K562 (cell line): Measurements from ENCODE around the gene MAPK8IP1. TPM values are rescaled to one million over a fixed set of nuclear protein-coding genes. Genes with fewer than 3 reads are reported as not detected.

Experiments
- ARNT ChIP-seq, 2 experiments: fragments of 450-650 bp; IDR thresholded peaks; 2 replicates each; pipeline ENCODE4 v1.6.1; 2016; ENCODE audit warnings: mild to moderate bottlenecking in 1 of 2
- FOXK2 ChIP-seq, 2 experiments: fragments of 450-650 bp; IDR thresholded peaks in 1 of 2; conservative IDR thresholded peaks in 1 of 2; 2 replicates each; pipeline ENCODE4 v1.6.1; 2016; ENCODE audit warnings: low read depth in 2 of 2, mild to moderate bottlenecking in 1 of 2
- HDAC2 ChIP-seq: fragments of 450-650 bp; IDR thresholded peaks from 2 replicates; pipeline ENCODE4 v1.6.1; 2016; ENCODE audit warnings: mild to moderate bottlenecking
- HIVEP1 ChIP-seq: fragments of 250-450 bp; sonication (Bioruptor Pico); IDR thresholded peaks from 2 replicates; pipeline ENCODE4 v1.4.0; 2020; ENCODE audit warnings: mild to moderate bottlenecking
- JUNB ChIP-seq: fragments of 450-650 bp; formaldehyde crosslinking; conservative IDR thresholded peaks from 2 replicates; pipeline ENCODE4 v1.4.0; 2020; ENCODE audit warnings: mild to moderate bottlenecking
- POLR2B ChIP-seq: fragments of 450-650 bp; IDR thresholded peaks from 2 replicates; pipeline ENCODE4 v1.6.1; 2018; ENCODE audit warnings: low read depth; ENCODE audit not compliant: partially characterized antibody
- PTBP1 ChIP-seq: fragments of 200-400 bp; formaldehyde crosslinking; IDR thresholded peaks from 2 replicates; pipeline ENCODE4 v1.6.1; 2017; ENCODE audit warnings: low read depth, low read length
- TFAM ChIP-seq: fragments of 250-450 bp; sonication (Bioruptor Pico); conservative IDR thresholded peaks from 2 replicates; pipeline ENCODE4 v1.5.0; 2021; ENCODE audit warnings: mild to moderate bottlenecking, moderate library complexity
- ZNF12 ChIP-seq: sonication (generic); formaldehyde crosslinking; IDR thresholded peaks from 2 replicates; pipeline ENCODE4 v1.4.0; 2020; ENCODE audit warnings: mild to moderate bottlenecking, missing genetic modification reagents
- ZNF436 ChIP-seq: fragments of 250-450, 450-650 bp; sonication (Bioruptor Pico); formaldehyde crosslinking; IDR thresholded peaks from 2 replicates; pipeline ENCODE4 v1.7.0; 2020; ENCODE audit warnings: mild to moderate bottlenecking
- ZNF57 ChIP-seq: fragments of 450-650 bp; formaldehyde crosslinking; IDR thresholded peaks from 2 replicates; pipeline ENCODE4 v1.4.0; 2020; ENCODE audit warnings: mild to moderate bottlenecking, moderate library complexity
- ZNF695 ChIP-seq: fragments of 450-650 bp; formaldehyde crosslinking; IDR thresholded peaks from 2 replicates; pipeline ENCODE4 v1.4.0; 2020; ENCODE audit warnings: mild to moderate bottlenecking, moderate library complexity
- polyA plus RNA-seq, 8 experiments: library from polyadenylated mRNA; depleted of rRNA in 4 of 8; stranded (reverse) in 5 of 8; unstranded in 3 of 8; fragments of >200 nt; fragmentation: Nextera tagmentation in 2 of 8; fragmentation: Illumina TruSeq in 1 of 8; extraction: Ambion mirVana in 2 of 8; extraction: Trizol in 1 of 8; gene quantifications; 2 replicates each; pipeline versions ENCODE4 v1.2.1 to v1.2.3, GENCODE V29; 2011 to 2014; ENCODE audit warnings: inconsistent platforms in 1 of 8, missing spikeins in 1 of 8
- total RNA-seq, 7 experiments: library from RNA; depleted of rRNA in 6 of 7; stranded (reverse); fragments of >200 nt in 6 of 7; fragmentation: Illumina TruSeq in 2 of 7; extraction: Trizol in 2 of 7; gene quantifications; 2 replicates each; pipeline versions ENCODE4 v1.2.1 to v1.2.3, GENCODE V29; 2011 to 2021; ENCODE audit warnings: low replicate concordance in 1 of 7
- TF ChIP-seq, protein P1 (sequence below): conservative IDR thresholded peaks from 2 replicates; pipeline ENCODE4 v1.6.1; 2011; ENCODE audit warnings: low read depth, mild to moderate bottlenecking, low read length; ENCODE audit not compliant: control insufficient read depth
- TF ChIP-seq, protein P2 (sequence below): fragments of 200-600 bp; sonication (generic); IDR thresholded peaks from one replicate; pipeline ENCODE4 v1.6.1; 2012; ENCODE audit warnings: mild to moderate bottlenecking, low read depth, low read length, inconsistent platforms

MAPK8IP1 gene
- total and polyA plus RNA-seq, 9 of the 15 experiments (the other 6 are each of a cell fraction or from before 2014, with no cell fraction given): 0.13 to 6.9 (median 2.5) TPM

DNA sequence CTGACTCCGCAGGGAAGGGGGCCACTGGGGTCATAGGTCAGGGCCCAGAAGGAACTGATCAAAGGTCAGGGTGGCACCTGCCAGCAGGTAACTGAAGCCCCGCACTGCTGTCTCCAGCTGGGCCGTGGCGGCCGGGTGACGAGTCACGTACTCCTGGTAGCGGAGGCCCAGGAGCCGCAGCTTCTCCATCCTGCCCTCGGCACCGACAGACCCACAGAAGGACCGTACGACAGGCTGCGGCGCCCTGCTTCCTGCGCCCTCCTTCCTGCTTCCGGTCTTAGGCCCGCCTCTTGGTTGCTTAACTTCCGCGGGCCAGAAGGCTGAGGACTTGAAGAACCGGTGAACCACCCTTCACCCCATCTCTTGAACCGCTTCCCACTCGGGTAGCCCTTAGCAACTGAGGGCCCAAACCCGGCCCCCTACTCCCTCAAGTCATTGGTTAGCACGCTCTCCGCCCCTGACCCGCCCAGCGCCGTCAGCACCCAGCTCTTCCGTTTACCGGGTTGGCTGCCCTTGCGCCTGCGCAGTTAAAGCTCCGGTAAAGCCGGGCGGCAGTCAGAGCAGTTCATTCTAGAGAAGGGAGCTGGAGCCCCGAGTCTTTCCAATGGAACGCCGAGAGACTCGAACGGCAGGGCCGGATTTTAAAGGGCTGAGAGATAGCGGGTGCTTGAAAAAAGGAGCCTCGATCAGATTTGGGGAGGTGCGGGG lies 32.3 kb downstream of the MAPK8IP1 start, which contains the start of gene PEX16 (continued):
- TF ChIP-seq ZNF436 (CRISPR knock-in tag): no peak
- TF ChIP-seq ZNF12 (CRISPR knock-in tag): no peak
- peak; percentile 49 to 62; a peak in 1 of 4 replicates for TF ChIP-seq FOXK2 (conservative IDR thresholded peaks at IDR 0.05 in 1 of 2, IDR thresholded peaks at IDR 0.05 in 1 of 2; ENCODE audit: low read depth in 2 of 2)
- TF ChIP-seq JUNB (CRISPR knock-in tag): no peak
- no peak for TF ChIP-seq PTBP1
- TF ChIP-seq, protein P1, sequence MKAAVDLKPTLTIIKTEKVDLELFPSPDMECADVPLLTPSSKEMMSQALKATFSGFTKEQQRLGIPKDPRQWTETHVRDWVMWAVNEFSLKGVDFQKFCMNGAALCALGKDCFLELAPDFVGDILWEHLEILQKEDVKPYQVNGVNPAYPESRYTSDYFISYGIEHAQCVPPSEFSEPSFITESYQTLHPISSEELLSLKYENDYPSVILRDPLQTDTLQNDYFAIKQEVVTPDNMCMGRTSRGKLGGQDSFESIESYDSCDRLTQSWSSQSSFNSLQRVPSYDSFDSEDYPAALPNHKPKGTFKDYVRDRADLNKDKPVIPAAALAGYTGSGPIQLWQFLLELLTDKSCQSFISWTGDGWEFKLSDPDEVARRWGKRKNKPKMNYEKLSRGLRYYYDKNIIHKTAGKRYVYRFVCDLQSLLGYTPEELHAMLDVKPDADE: no peak; the same call in none of the 2 replicates
- no peak for TF ChIP-seq ARNT (IDR thresholded peaks at IDR 0.05)
- no peak for TF ChIP-seq ZNF695
- TF ChIP-seq, protein P2, sequence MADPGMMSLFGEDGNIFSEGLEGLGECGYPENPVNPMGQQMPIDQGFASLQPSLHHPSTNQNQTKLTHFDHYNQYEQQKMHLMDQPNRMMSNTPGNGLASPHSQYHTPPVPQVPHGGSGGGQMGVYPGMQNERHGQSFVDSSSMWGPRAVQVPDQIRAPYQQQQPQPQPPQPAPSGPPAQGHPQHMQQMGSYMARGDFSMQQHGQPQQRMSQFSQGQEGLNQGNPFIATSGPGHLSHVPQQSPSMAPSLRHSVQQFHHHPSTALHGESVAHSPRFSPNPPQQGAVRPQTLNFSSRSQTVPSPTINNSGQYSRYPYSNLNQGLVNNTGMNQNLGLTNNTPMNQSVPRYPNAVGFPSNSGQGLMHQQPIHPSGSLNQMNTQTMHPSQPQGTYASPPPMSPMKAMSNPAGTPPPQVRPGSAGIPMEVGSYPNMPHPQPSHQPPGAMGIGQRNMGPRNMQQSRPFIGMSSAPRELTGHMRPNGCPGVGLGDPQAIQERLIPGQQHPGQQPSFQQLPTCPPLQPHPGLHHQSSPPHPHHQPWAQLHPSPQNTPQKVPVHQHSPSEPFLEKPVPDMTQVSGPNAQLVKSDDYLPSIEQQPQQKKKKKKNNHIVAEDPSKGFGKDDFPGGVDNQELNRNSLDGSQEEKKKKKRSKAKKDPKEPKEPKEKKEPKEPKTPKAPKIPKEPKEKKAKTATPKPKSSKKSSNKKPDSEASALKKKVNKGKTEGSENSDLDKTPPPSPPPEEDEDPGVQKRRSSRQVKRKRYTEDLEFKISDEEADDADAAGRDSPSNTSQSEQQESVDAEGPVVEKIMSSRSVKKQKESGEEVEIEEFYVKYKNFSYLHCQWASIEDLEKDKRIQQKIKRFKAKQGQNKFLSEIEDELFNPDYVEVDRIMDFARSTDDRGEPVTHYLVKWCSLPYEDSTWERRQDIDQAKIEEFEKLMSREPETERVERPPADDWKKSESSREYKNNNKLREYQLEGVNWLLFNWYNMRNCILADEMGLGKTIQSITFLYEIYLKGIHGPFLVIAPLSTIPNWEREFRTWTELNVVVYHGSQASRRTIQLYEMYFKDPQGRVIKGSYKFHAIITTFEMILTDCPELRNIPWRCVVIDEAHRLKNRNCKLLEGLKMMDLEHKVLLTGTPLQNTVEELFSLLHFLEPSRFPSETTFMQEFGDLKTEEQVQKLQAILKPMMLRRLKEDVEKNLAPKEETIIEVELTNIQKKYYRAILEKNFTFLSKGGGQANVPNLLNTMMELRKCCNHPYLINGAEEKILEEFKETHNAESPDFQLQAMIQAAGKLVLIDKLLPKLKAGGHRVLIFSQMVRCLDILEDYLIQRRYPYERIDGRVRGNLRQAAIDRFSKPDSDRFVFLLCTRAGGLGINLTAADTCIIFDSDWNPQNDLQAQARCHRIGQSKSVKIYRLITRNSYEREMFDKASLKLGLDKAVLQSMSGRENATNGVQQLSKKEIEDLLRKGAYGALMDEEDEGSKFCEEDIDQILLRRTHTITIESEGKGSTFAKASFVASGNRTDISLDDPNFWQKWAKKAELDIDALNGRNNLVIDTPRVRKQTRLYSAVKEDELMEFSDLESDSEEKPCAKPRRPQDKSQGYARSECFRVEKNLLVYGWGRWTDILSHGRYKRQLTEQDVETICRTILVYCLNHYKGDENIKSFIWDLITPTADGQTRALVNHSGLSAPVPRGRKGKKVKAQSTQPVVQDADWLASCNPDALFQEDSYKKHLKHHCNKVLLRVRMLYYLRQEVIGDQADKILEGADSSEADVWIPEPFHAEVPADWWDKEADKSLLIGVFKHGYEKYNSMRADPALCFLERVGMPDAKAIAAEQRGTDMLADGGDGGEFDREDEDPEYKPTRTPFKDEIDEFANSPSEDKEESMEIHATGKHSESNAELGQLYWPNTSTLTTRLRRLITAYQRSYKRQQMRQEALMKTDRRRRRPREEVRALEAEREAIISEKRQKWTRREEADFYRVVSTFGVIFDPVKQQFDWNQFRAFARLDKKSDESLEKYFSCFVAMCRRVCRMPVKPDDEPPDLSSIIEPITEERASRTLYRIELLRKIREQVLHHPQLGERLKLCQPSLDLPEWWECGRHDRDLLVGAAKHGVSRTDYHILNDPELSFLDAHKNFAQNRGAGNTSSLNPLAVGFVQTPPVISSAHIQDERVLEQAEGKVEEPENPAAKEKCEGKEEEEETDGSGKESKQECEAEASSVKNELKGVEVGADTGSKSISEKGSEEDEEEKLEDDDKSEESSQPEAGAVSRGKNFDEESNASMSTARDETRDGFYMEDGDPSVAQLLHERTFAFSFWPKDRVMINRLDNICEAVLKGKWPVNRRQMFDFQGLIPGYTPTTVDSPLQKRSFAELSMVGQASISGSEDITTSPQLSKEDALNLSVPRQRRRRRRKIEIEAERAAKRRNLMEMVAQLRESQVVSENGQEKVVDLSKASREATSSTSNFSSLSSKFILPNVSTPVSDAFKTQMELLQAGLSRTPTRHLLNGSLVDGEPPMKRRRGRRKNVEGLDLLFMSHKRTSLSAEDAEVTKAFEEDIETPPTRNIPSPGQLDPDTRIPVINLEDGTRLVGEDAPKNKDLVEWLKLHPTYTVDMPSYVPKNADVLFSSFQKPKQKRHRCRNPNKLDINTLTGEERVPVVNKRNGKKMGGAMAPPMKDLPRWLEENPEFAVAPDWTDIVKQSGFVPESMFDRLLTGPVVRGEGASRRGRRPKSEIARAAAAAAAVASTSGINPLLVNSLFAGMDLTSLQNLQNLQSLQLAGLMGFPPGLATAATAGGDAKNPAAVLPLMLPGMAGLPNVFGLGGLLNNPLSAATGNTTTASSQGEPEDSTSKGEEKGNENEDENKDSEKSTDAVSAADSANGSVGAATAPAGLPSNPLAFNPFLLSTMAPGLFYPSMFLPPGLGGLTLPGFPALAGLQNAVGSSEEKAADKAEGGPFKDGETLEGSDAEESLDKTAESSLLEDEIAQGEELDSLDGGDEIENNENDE: no peak
- peak; percentile 86 for TF ChIP-seq POLR2B
- no peak for TF ChIP-seq HIVEP1 (CRISPR knock-in tag)
- no peak for TF ChIP-seq TFAM (CRISPR knock-in tag)
- TF ChIP-seq ZNF57 (CRISPR knock-in tag): no peak
- TF ChIP-seq HDAC2: no peak
